GF-D8 (cell line): ENCODE measurements around the gene GALM.
"Not testable (repeated sequence)": the region's sequence is repeated elsewhere in the genome, so short reads cannot be mapped to it uniquely, and the experiment has no call there.

Experiments
- DNase-seq: peaks from one replicate; lab custom pipeline; 2025; lab: John Stamatoyannopoulos, UW

GALM gene

GRCh38 chr2:38650012-38650411, 15.9 kb upstream of the GALM start:
- no peak for DNase-seq

- DNase-seq = no peak
Measured at GRCh38 chr2:38650717-38651116, 15.2 kb upstream of the GALM start.

- peak; percentile 70 for DNase-seq
Measured at GRCh38 chr2:38652431-38653273, 13.3 kb upstream of the GALM start.

- no peak for DNase-seq
Measured at GRCh38 chr2:38653380-38653714, 12.6 kb upstream of the GALM start.

GRCh38 chr2:38653715-38654527, 12.0 kb upstream of the GALM start:
- DNase-seq = peak; percentile 94

GRCh38 chr2:38654528-38655381, 11.2 kb upstream of the GALM start:
- peak; percentile 69 for DNase-seq

GRCh38 chr2:38655441-38655840, 10.5 kb upstream of the GALM start:
- DNase-seq = no peak

- no peak for DNase-seq
Measured at GRCh38 chr2:38656866-38657480, 8.9 kb upstream of the GALM start.

GRCh38 chr2:38658613-38659012, 7.3 kb upstream of the GALM start:
- DNase-seq = peak; percentile 6

- no peak for DNase-seq
Measured at GRCh38 chr2:38659115-38659514, 6.8 kb upstream of the GALM start.

- no peak for DNase-seq
Measured at GRCh38 chr2:38660282-38660681, 5.6 kb upstream of the GALM start.

GRCh38 chr2:38661306-38661705, 4.6 kb upstream of the GALM start:
- no peak for DNase-seq

GRCh38 chr2:38666556-38666910, 619 bp downstream of the GALM start:
- peak; percentile 57 for DNase-seq

GRCh38 chr2:38668092-38668491, 2.2 kb downstream of the GALM start:
- no peak for DNase-seq

- no peak for DNase-seq
Measured at GRCh38 chr2:38668779-38669479, 3.0 kb downstream of the GALM start.

GRCh38 chr2:38671303-38671702, 5.4 kb downstream of the GALM start:
- DNase-seq = no peak

- no peak for DNase-seq
Measured at GRCh38 chr2:38671946-38672345, 6.0 kb downstream of the GALM start.

- DNase-seq = no peak
Measured at GRCh38 chr2:38672445-38673391, 6.8 kb downstream of the GALM start.

- DNase-seq = no peak
Measured at GRCh38 chr2:38676681-38677080, 10.8 kb downstream of the GALM start.

- not testable (repeated sequence) for DNase-seq
Measured at GRCh38 chr2:38680868-38681267, 15.0 kb downstream of the GALM start.
